ENCODE data around the gene SIGLEC6.

- TF ChIP-seq POLR2A (IDR thresholded peaks at IDR 0.05) (no peak), CTCF (IDR thresholded peaks at IDR 0.05) (no peak)
Observed at GRCh38 chr19:51568456-51568855, 37.0 kb upstream of the SIGLEC6 start.

Measured in esophagus squamous epithelium (tissue), 4 donors.